NCI-H748 (cell line): ENCODE measurements around the gene ANKRA2.

Source experiments
- DNase-seq: peaks from one replicate; lab custom pipeline; 2025; ENCODE audit not compliant: unreplicated experiment; lab: John Stamatoyannopoulos, UW

Gene ANKRA2, protein sequence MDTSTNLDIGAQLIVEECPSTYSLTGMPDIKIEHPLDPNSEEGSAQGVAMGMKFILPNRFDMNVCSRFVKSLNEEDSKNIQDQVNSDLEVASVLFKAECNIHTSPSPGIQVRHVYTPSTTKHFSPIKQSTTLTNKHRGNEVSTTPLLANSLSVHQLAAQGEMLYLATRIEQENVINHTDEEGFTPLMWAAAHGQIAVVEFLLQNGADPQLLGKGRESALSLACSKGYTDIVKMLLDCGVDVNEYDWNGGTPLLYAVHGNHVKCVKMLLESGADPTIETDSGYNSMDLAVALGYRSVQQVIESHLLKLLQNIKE

DNA sequence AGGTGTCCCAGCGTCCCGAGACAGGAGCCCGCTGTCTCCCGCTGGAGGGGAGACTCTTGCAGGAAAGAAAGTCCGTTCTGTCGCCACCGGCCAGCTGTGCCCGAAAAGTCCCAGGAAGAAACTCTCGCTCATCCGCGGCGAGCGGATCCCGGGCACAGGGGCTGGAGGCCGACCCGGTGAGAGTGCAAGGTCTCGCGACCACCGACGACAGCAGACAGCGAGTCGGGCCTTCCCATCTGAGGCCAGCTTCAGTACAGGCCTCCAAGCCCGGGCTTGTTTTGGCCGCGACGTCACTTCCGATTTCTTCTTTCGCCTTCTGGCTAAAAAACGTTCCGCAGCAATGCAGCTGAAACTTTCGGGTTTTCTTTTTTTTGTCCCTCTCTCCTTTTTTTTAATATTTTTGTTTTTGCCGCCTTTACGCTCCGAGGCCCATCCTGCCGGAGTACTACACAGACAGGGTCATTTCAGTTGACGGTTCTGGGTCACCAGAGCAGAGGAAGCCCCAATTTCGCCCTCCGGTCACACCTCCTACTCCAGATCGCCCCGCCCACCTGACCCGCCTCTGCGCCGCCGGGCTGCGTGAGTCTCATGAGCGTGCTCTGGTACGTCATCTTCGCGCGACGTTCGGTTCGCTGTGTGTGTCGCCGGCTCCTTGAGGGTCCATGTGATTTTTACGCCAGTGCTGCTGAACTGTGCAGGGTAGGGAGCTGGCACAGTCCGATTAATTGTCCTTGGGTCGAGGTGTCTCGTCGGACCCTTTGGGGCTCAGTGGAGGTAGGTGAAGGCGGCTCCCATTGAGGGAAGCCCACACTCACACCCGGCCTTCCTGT, at the start of gene ANKRA2, which contains the start of gene UTP15:
Gene ANKRA2 (minus strand): TSS at position 501 of the 830 bp plus-strand sequence. CDS start 2,758 bp downstream, outside the sequence.
Gene UTP15 (plus strand): TSS at position 605 of the 830 bp plus-strand sequence. CDS start 1,602 bp downstream, outside the sequence.
- DNase-seq = peak; percentile 98

DNA sequence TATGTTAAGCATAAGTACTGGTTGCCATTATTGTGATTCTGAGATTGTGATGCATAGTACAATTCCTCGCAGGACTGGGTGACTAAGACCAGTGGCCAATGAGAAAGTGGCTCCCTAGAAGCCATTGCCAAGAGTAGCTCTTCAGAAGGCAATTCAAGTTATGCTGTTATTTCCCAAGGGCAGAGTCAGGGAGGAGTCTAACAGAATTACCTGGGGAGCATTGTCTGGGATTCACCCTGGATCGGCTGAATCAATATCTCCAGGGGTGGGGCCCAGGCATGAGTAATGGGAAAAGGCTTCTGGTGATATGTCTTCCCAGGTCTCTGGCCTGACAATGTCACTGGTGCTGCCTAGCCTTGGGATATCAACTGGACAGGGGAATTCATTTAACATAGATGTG, 49.6 kb upstream of the ANKRA2 start:
- DNase-seq = no peak

DNA sequence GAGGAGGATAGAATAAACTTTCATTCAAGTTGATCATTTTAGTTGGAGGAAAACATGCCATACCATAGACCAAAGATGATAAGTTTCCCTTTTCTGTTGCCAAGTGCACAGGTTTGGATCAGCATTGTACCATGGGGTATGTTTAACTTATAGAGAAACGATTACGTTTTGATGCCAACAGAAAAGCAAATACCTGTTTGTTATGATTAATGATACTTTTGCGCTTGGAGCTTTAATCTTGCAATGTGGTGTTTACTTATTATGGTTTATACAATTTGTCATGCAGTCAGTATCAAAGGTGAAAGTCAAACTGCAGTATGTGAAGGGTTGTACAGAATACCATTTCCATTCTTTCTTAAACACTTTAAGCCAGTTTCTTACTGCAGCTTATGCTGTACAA, 47.4 kb upstream of the ANKRA2 start:
- no peak for DNase-seq

DNA sequence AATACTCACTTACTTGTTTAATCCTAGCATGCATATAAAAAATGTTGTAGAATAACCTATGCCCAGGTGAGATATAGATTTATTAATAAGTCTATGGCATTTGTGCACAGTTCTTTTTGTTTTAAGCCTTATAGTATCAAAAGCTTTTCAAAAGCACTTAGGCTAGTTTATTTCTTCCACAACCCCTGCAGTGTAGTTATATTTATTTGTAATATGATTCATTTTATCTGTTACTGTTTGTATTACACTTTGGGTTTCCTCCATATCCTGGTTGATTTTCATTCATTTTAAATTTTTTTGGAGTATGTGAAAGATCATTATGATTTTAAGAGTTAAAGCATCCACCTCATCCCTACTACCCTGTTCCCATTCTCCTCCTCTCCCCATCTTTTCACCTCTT, 41.8 kb upstream of the ANKRA2 start:
- no peak for DNase-seq

DNA sequence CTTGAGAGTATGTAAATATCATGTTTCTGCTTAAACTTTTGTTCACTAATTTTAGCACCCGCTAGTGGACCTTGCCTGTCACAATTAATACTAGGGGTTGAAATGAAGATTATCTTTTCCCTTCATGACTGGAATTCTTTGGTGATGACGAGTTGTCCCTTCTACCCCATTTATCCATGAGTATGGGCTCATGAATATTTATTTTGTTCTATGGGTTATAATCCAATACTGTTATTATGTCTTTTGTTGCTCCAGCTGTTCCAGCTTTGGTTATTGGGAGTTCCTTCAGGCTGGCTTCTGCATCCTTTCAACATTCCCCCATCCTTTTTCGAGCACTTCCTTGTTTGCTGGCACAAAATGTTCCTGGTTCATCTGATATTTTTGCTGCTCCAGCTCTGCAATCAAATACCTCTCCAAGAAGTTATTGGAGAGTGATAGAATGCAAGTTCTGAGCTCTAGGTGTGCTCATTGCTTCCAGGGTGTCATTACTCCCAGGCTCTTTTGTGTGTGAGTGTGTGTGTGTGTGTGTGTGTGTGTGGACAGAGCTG, 40.8 kb upstream of the ANKRA2 start:
- no peak for DNase-seq

DNA sequence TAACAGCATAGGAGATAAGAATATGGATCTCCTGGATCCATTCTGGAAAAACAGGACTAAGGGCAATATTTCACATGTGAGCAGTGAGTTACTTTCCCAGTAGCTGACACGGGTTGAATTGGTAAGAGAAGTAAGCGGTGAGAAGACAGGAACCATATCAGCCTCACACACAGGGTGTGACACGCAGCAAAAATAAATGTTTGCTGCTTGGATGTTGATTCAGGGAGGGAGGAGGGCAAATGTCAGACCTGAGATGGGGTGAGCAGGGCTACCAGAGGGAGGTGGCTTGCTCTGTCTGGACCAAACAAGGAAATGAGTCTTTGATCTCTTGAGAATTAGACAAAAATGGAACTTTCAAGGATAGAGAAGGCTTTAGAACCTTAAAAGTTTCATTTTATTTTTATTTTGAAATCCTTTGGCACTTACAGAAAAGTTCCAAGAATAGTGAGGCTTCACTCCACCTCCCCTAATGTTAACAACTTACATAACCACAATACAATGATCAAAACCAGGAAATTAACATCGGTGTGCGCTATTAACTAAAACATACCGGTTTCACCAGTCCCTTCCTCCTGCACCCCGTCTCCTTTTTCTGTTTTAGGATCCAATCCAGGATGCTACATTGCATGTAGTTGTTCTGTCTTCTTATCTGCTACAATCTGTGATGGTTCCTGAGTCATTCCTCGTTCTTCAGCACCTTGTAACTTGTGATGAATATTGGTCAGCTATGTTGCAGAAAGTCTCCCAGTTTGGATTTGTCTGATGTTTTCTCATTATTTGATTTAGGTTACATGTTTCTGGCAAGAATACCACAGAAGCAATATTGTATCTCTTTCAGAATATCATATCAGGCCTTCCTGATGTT, 40.0 kb upstream of the ANKRA2 start:
- no peak for DNase-seq

DNA sequence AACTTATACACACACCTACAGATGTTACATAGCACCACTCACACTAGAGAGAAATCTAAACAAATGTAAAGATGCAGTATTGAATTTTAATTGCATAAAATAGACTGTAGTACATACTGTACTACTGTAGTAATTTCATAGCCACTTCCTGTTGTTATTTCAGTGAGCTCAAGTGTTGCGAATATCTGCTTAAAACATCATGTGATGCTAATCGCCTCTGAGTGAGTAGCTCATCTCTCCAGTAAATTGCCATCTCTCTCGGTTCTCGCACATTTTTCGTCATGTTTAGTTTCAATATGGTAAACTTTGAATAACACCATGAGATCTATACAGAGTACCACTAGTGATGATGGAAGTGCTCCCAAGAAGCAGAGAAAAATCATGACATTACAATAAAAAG, 38.6 kb upstream of the ANKRA2 start:
- DNase-seq = no peak

DNA sequence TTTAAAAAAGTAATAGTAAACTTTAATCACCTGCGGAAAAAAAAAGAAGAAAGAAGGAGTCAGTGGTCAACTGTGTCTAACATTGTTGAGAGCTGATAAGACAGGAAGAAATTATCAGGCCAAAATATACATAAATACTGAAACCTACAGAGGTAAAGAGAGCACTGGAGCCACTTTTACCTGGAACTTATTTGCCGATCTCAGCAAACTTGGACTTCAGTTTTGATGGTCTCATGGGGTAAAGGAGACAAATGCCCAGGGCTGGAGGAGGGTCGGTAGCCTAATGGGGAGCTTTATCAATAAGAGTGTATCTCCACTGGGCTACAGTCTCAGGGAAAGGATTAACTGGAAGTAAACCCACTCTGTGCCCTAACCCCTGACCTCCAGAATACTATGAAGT, 33.9 kb upstream of the ANKRA2 start:
- DNase-seq = no peak

DNA sequence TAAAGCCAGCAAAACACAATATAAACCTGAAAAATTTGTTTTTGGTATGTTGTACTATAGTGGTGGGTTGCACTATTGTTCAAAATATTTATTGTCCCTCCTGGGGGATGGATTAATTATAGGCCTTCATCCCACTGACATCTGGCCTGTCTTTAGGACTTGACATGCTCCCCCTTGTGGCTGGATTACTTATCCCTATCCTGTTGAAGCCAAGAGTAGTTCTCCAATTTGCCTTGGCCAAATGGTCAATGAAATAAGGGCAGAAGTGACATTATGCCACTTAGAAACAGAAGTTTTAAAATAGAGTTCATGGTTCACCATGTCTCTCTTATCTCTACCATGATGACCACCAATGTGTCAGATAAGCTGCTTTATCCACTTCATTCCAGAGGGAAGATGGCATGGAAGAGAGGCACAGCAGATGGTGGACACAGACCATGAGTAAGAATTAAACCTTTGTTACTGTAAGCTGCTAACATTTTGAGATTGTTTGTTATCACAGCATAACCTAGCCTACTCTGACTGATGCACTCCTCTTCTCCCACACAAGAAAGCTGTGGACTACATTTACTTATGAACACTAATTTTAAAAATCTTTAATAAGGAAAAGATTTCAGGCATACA, 31.4 kb upstream of the ANKRA2 start:
- peak; percentile 64 for DNase-seq

DNA sequence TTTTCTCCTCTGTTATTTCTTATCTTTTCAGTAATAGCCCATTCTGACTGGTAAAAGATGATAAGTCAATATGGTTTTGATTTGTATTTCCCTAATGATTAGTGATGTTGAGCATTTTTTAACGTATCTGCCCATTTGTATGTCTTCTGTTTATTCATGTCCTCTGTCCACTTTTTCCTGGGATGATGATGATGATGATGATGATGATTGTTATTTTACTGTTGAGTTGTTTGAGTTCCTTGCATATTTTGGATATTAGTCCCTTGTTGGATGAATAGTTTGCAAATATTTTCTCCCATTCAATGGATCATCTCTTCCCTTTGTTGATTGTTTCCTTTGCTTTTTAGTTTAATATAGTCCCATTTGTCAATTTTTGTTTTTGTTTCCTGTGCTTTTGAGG, 27.1 kb upstream of the ANKRA2 start:
- no peak for DNase-seq

DNA sequence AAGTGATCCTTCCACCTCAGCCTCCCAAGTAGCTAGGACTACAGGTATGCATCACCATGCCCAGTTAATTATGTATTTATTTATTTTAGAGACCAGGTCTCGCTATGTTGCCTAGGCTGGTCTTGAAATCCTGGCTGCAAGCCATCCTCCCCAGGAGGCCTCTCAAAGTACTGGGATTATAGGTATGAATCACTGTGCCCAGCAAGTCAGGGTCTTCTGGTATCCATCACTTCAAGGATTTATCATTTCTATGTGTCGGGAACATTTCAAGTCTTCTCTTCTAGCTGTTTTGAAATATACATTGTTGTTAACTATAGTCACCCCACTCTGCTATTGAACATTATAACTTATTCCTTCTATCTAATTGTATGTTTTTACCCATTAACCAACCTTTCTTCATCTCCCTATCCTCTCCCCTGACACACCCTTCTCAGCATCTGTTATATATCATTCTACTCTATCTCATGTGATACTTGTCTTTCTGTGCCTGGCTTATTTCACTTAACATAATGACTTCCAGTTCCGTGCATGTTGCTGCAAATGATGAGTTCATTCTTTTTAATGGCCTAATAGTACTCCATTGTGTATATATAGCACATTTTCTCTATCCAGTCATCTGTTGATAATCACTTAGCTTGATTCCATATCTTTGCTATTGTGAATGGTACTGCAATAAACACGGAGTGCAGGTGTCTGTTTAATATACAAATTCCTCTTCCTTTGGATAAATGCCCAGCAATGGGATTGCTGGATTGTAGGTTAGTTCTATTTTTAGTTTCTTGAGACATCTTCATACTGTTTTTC, 26.5 kb upstream of the ANKRA2 start:
- DNase-seq = peak; percentile 40

DNA sequence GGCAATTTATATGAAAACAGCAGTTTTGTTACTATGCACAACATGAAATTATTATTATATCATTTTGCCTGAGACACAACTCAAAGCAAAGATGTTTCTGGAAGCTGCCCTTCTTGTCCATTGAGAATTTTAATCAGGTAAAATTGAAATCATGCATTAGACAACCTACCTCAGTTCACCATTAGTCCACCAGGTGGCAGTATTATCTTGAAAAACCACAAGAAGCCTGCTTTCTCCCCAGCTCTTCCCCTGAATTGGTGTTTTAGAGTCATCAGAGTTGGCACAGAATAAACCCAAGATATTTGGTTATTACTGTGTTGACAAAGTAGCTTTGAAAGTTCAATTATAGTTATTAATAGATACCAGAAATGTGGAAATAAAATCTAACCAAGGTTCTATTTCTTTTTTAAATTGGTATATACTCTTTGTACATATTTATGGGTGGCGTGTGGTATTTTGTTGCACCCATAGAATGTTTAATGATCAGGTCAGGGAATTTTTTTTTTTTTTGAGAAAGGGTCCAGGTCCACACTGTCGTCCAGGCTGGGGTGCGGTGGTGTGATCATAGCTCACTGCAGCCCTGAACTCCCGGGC, 25.8 kb upstream of the ANKRA2 start:
- peak; percentile 80 for DNase-seq

DNA sequence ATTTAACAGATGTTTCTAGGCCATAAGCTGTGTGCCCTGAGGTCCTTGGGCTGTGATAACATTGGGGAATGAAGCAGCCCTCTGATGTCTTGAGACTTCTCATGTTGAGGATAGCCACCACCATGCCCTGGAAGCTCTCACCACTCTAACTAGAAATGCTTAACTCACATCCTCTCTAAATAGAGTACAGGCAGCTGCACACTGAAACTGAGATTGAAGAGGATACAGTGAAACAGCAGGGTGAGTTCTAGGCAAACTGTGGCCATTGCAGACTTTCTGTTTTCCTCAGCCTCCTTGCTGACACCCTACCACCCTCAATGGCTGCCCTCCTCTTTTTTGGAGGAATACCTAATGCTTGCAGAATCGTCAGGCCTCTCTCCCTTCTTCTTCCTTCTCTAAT, 22.5 kb upstream of the ANKRA2 start:
- DNase-seq = no peak

DNA sequence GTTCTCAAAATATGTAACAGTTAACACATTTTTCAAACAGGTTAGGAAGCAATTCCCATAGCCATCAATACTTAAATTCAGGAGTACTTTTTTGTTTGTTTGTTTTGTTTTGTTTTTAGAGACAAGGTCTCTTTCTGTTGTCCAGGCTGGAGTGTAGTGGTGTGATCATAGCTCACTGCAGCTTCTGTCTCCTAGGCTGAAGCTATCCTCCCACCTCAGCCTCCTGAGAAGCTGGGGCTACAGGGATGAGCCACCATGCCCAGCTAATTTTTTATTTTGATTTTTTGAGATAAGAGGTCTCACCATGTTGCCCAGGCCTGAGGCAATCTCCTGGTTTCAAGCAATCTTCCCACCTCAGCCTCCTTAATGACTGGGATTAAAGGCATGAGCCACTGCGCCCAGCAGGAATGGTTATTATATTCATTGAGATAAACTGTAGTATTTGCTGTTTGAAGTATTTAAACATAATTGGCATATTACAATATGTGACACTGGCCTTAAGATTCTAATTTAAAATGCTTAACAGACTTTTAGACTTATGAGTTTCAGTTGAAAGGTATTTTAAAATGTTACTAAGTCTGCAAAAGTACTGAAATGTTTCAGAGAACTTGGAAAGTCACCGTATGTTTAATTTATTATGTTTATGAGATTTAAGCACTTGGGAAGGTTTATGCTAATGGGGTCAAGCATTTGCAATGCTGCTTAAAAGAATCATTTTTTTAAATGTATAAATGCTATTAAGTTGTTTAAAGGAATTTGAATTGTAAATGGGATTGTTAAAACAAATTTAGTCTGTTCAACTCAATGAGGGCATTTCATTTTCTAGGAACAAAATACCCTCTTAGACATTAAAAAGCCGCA, 17.1 kb upstream of the ANKRA2 start:
- DNase-seq = no peak

DNA sequence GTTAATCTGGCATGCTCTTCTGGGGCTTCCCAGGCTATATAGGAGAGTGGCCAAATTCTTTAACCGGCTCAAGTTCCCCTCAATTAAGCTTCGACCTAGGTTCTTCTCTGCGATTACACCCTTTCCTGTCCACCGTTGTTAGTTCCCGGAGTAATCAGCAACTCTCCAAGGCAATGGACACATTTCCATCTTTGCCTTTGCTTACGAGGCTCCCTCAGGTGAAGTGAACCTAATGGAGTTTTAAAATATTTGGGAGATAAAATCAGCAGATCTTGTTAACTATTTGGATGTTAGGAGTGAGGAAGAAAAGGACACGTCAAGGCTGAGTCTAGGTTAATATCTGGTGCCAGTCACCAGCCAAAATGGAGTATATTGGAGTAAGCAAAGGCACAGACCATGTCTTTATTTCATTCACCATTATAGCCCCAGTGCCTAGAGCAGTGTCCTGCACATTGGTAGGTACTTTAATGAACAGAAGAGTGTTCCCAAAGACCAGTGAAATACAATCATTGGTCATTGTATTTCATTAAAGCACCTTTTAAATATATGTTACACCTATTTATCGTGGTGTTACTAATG, 619 bp upstream of the ANKRA2 start:
- DNase-seq = peak; percentile 24

DNA sequence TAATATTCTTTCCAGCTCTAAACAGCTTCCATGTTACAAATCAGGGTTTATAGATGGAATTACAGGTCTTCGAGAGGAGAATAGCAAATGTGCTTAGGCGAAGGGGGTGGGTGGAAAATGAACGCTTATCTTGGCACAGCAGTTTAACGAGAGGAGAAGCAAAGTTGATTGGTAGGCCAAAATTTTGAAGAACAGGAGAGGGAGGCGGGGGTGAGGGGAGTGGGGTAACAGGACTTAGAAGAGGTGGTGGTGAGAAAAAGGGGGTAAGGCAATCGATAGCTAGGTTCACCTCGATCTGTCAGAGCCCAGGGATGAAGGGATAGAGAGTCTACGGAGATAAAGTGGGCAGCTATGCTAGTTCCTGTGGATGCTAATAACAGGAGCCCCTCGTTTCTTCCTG, 764 bp downstream of the ANKRA2 start:
- peak; percentile 16 for DNase-seq

DNA sequence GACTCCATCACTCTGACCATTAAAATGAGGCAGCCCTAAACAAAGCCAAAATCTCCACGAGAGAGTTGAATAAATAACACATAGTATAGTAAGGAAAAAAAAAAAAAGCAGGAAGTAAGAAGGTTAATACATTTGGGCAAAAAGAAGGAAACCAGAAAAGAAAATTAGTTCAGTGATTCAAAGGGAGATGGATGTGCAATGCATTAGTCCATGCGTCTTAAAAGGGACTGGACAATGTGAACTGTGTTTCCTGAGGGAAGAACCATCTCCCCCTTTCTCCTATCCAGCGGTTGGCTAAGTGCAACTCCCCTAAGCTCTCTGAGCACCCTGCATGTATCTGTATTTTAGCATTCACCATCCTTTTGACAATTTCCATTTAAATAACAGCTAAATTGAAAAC, 1.4 kb downstream of the ANKRA2 start:
- no peak for DNase-seq

DNA sequence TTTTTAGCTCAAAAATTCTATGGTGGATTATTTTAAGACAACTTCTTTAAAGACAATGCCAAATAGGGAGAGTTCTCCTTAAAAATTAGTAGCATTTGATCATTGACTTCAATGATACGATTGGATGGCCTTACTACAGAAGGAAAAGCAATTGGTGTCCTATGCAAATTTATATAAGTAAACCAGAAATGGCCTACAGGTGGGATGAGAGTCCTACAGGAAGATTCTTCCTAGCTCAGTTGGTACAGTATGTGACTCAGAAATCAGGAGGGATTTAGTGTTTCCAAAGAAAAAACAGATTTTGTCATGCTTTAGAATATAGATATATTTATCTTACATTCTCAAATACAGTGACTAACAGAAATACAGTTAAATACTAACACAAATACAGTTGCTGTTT, 6.5 kb downstream of the ANKRA2 start:
- no peak for DNase-seq
